ENCODE measurements around the gene NEK6. TPM values are rescaled to one million over a fixed set of nuclear protein-coding genes. Genes with fewer than 3 reads are reported as not detected.
A peak's percentile ranks its signal among the peaks of the same experiment; 100 is the strongest.

Gene NEK6
- total and polyA plus RNA-seq, 2 experiments from 2014 or later, result 14.3 to 27.0 TPM

DNA sequence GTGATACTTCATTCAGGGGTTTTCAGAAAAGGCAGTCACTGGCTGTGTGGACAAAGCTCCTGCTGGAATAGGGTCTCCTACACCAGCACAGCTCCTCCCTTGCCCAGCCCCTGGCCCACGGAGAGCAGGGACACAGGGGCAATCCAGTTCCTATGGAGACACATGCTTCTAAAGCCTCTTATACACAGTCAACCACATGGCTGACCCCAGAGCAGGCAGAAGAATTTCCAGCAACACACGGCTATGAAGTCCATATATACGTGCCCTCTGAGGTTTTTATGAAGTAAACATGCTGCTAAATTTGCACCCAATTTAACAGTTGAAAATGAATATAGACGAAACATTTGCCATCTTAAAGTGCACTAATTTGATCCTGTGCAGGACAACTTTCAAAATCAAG lies 138.1 kb downstream of the NEK6 start:
- no peak overlapping the region for H3K27ac ChIP-seq
- H3K36me3 ChIP-seq, result no peaks in the 10 kb centered on the region
- TF ChIP-seq, protein P1, sequence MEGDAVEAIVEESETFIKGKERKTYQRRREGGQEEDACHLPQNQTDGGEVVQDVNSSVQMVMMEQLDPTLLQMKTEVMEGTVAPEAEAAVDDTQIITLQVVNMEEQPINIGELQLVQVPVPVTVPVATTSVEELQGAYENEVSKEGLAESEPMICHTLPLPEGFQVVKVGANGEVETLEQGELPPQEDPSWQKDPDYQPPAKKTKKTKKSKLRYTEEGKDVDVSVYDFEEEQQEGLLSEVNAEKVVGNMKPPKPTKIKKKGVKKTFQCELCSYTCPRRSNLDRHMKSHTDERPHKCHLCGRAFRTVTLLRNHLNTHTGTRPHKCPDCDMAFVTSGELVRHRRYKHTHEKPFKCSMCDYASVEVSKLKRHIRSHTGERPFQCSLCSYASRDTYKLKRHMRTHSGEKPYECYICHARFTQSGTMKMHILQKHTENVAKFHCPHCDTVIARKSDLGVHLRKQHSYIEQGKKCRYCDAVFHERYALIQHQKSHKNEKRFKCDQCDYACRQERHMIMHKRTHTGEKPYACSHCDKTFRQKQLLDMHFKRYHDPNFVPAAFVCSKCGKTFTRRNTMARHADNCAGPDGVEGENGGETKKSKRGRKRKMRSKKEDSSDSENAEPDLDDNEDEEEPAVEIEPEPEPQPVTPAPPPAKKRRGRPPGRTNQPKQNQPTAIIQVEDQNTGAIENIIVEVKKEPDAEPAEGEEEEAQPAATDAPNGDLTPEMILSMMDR (IDR thresholded peaks at IDR 0.05; ENCODE audit: low read depth, low read length), result no peak
- no peak for DNase-seq (ENCODE audit: low read depth in 1 of 2, low spot score in 1 of 2)
- H3K9me3 ChIP-seq (ENCODE audit: low read depth), result no peaks in the 10 kb centered on the region
- H3K4me1 ChIP-seq (ENCODE audit: low read depth), result peaks cover 6% of the 10 kb centered on the region
- no peaks in the 10 kb centered on the region for H3K27me3 ChIP-seq
- no peak overlapping the region for H3K4me3 ChIP-seq

DNA sequence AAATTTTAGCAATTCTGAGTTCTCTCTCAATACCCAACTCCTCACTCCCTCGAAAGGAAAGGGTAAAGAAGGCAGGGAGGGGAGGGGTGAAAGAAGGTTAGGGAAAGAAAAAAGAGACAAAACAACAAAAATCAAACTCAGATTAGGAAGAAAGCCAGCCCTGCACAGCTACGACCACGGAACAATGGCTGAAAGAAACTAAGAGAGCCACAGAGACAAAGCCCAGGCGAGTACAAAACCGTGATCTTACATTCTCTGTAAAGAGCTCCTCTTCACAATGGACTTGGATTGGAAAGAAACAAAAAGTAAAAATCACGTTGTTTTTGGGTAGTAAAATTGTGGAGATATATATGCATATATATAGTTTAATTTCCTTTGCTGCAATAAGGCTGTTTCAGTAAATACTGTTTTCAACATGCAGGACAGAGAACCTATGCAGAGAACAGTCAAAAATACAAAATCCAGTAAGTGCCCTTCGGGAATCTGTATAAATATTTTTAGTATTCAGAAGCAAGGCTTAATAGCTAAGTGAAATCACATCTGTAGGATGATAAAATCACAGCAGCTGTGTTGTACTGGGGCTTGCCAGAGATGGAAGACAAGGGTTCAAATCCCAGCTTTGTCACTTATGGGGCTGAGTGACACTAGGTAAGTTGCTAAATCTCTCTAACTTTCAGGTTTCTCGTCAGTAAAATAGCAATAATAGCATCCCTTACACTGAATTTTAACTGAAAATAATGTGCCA lies 140.6 kb downstream of the NEK6 start:
- no peak overlapping the region for H3K27ac ChIP-seq
- H3K4me3 ChIP-seq, result no peak overlapping the region
- no peaks in the 10 kb centered on the region for H3K4me1 ChIP-seq (ENCODE audit: low read depth)
- H3K36me3 ChIP-seq, result peaks cover 11% of the 10 kb centered on the region
- TF ChIP-seq, protein P1 (IDR thresholded peaks at IDR 0.05; ENCODE audit: low read depth, low read length), result no peak
- H3K9me3 ChIP-seq (ENCODE audit: low read depth), result no peaks in the 10 kb centered on the region
- H3K27me3 ChIP-seq, result no peaks in the 10 kb centered on the region
- no peak for DNase-seq (ENCODE audit: low read depth in 1 of 2, low spot score in 1 of 2)

DNA sequence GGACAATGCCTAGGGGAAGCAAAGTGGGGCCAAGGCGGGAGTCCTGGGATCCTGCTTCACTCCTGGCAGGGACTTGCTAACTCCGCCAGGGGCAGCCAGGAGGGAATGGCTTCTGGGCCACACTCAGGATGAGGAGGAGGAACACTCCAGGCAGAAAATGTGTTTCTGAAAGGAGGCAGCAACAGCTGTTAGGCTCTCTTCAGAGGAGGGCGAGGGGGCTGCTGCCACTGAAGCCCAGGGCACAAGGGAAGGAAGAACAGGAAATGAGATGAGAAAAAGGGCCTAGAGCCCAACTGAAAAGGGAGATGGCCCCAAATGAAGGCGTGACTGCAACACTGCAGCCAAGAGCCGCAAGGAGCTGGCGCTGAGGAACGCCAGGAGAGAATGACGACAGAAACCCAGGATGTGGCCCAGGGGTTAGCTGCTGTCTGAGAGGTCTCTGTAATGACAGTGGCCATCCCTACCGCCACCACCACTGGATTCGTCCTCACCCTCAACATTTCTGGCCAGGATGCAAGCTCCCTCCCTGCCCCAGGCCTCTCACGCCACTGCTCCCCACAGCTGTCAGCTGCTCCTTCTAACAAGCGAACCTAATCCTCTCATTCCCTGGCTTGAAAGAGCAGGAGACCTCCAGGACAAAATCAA lies 141.7 kb downstream of the NEK6 start:
- Histone ChIP-seq H3K4me3 (no peak overlapping the region), H3K4me1 (ENCODE audit: low read depth) (no peaks in the 10 kb centered on the region)

DNA sequence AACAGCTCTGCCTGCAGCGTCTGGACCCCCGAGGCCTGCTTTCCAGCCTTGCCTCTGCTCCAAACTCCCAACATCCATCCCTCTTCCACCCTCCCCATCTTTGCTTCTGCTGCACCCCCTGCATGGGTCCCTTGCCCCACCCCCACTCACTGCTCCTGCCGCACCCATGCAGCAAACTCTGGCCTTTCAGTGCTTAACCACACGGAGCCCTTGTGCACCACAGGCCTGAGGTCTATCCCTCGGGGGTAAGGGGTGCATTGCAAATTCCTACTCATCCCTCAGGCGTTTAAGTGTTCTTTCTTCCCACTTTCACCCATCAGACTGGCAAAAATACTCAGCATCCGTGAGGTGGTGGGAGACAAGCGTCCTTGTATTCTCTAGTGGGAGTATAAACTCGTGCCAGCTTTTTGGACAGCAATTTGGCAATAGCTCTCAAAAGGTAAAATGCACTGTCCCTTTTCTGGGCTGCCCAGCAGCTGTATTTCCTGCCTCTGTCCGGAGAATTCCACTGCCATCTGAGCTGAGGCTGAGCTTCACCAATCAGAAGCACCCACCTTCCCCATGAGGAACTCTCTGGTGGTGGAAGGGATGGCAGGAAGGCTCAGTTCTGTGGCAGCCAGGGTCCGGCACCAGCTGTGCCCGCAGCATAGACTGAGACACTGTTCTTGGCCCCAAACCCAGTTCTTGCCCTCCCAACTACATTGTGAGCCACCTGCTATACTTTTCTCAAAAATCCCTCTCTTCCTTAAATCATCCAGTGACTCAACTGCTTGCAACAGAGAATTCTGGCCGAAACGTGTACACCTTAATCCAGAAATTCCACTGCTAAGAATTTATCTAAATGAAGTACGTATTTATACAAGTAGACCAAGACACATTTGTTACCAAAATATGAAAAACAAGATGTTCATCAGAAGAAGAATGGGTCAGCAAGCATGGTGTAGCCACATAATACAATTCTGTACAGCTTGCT lies 142.5 kb downstream of the NEK6 start:
- H3K36me3 ChIP-seq, result peaks cover 26% of the 10 kb centered on the region
- H3K4me3 ChIP-seq, result no peak overlapping the region

More for the DNA sequence above, 141.7 kb downstream of the NEK6 start:
- H3K27me3 ChIP-seq, result no peaks in the 10 kb centered on the region
- H3K36me3 ChIP-seq, result peaks cover 19% of the 10 kb centered on the region
- TF ChIP-seq, protein P1 (IDR thresholded peaks at IDR 0.05; ENCODE audit: low read depth, low read length), result peak; percentile 37
- H3K27ac ChIP-seq, result peak overlapping the region; percentile 48
- DNase-seq (ENCODE audit: low read depth in 1 of 2, low spot score in 1 of 2), result peak in 1 of 2 donors; percentile 55
- no peaks in the 10 kb centered on the region for H3K9me3 ChIP-seq (ENCODE audit: low read depth)

More for the DNA sequence above, 142.5 kb downstream of the NEK6 start:
- Histone ChIP-seq H3K9me3 (ENCODE audit: low read depth) (no peaks in the 10 kb centered on the region), H3K4me1 (ENCODE audit: low read depth) (no peaks in the 10 kb centered on the region), H3K27ac (no peak overlapping the region), H3K27me3 (no peaks in the 10 kb centered on the region)
- DNase-seq (ENCODE audit: low read depth in 1 of 2, low spot score in 1 of 2), result no peak
- TF ChIP-seq, protein P1 (IDR thresholded peaks at IDR 0.05; ENCODE audit: low read depth, low read length), result no peak

Other genes with a start within 250 kb of the NEK6 start
- gene LHX2, start 246.2 kb upstream of the NEK6 start, total RNA-seq, result 0.53 and 1.3 TPM in 2 replicates
- gene LHX2, start 246.2 kb upstream of the NEK6 start, polyA plus RNA-seq, result 0.60 and 2.2 TPM in 2 replicates
- 160 and 216 TPM in 2 replicates for gene PSMB7, start 157.5 kb downstream of the NEK6 start, total RNA-seq
- gene PSMB7, start 157.5 kb downstream of the NEK6 start, polyA plus RNA-seq, result 226 and 282 TPM in 2 replicates
- not detected in 2 replicates for gene ADGRD2, start 192.5 kb downstream of the NEK6 start, total RNA-seq
- 1.7 TPM in 1 of 2 replicates, not detected in the other for gene ADGRD2, start 192.5 kb downstream of the NEK6 start, polyA plus RNA-seq
- 0.12 TPM in 1 of 2 replicates, not detected in the other for gene NR5A1, start 249.4 kb downstream of the NEK6 start, total RNA-seq
- not detected in 2 replicates for gene NR5A1, start 249.4 kb downstream of the NEK6 start, polyA plus RNA-seq